NCI-H187 treated with DMSO at 0.1 percent for 48 hours (cell line): ENCODE data around the gene RIOK1.

Experiments used
- DNase-seq: peaks from one replicate; lab custom pipeline; 2025; lab: John Stamatoyannopoulos, UW

Gene RIOK1

DNA sequence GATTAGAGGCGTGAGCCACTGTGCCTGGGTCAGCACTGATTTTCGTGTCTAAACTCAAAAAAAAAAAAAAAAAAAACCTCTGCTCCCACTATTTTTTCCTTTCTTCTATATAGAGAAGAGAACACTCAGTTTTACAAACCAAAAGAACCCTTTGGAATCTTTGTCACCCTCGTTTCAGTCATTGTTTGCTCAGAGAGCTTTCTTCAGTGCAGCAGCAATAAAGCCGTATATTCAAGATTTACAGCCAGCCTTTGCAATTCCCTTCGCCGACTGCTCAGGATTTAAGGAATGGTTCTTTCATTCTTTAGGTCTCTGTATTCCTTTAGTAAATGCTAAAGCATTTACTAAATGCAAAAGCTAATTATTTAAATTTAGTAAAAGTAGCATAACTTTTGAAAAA, 20.1 kb downstream of the RIOK1 start:
- no peak for DNase-seq

DNA sequence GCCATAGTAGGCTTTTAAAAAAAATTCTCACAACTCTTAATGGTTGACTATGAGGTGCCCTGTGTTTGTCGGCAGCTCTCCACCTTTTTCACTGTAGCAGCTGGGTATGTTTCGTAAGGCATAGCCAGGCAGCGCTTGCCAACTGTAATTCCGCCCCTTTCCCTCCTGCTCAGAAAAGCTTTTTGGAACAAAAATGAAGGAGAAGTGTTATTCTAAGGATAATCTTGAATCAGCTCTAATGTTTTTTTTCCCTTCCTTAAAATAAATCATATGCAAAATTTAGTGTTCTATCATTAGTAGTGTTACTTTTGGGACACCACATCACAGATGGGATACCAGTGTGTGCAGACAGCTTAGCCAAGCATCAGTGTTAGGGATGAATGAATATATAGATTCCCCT, 21.2 kb downstream of the RIOK1 start:
- no peak for DNase-seq

DNA sequence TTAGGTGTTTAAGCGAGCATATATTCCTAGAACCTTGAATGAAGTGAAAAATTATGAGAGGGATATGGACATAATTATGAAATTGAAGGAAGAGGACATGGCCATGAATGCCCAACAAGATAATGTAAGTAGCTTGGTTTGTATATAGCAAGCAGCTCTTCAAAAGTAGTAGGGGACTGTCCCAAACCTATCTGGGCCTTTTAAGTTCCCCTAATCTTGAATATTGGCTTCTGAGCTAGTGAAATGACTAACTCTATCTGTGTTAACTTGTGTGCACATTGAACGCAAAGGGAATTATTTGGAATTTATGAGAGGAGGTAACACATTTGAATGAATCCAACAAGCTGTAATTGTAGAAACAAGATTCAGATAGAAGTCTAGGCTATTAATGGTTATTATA, 21.7 kb downstream of the RIOK1 start:
- DNase-seq: no peak

DNA sequence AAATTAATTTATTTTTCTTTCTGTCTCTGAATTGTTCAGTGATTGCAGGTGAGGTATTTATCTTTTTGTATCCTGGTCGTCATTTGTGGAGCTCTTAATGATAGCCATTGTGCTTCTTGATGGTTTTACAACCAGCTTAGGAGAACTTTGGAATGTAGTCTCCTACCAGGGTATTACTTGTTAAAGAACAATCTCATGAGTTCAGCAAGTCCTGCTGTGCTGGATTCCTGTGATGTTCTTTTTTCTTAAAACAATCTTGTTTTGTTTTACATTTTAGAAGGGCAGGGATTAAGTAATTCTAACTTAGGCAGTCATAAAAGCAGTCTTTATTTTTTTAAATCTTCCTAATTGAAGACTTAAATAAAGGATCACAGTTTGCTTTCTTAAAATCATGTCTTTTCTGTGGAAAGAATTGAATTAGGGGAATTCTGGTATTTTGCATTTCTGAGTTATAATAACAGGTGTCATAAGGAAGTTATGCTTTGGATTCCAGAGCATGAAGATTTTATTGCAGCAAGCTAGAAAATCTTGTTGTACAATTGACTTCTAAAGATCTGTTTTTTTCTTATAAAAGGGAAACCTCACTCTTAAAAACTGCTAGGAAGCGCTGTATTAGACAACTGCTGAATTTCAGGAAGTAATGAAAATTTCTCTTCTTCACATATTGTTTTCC, 23.7 kb downstream of the RIOK1 start:
- no peak for DNase-seq

DNA sequence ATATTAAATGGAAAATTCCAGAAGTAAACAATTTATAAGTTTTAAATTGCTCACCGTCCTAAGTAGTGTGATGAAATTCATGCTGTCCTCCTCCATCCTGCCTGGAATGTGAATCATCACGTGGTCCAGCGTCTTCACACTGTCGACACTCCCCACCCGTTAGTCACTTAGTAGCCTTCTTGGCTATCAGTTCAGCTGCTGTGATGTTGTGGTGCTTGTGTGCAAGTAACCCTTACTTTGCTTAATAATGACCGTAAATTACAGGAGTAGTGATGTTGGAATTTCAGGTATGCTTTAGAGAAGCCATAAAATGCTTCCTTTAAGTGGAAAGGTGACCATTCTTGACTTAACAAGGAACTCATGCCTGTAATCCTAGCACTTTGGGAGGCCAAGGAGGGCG, 25.2 kb downstream of the RIOK1 start:
- no peak for DNase-seq

DNA sequence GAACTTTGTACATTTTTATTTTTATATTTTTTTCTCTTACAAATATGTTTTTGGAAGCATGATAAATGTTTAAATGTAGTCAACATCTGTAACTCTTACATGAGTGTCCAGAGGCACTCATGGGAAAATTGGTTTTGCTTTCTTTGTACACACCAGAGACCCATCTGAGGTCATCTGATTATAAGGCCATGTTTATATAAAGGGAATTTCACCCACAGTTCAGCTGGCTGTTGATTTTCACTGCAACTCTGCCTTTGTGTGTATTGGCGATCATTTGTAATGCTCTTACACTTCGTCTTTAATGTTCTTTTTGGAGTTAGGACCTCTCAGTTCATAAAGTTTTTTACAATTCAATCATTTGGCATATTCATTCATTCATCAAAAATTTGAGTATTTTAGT, 28.1 kb downstream of the RIOK1 start:
- no peak for DNase-seq

DNA sequence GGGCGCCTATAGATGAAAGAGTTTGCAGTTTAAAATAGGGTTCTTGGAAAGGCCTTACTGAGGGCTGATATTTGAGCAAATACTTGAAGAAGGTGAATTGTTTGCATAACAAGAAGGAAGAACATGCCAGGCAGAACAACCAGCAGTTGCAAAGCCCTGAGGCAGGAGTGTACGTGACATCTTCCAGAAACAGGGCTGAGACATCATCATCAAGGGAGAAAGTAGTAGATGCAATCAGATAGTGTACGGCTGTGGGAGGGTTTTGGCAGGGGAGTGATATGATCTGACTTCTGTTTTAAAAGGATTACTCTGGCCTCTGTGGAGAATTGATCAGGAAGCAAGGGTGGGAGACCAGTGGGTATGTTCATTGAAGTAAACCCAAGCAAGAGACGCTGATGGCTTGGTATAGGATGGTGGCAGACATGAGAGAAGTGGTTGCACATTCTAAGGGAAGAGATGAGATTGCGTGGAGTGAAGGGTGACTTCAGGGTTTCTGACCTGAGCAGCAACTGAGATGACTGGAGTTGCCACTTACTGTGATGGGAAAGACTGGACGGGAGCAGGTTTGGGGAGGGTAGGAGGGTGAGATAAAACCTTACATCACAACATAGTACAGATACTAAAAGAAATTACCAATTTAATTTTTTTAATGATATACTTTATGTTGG, 28.8 kb downstream of the RIOK1 start:
- DNase-seq: no peak

DNA sequence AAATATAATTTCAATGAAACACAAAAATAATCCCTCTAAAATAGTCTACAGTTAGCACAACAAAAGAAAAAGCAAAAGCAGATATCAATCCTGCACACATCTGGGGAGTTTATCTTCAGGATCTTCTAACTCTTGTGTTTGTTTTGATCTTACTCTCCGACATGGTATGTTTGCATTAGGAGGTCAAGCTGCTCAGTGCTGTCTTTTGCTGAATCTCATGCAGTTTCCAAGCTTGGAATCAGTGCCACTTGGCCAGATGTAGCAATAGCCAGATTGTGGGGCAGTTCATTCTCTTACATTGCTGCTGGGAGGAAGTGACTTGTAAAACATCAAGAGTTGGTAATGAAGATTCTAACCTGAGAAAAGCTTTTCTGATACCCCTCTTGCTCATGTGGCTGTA, 29.5 kb downstream of the RIOK1 start:
- no peak for DNase-seq

DNA sequence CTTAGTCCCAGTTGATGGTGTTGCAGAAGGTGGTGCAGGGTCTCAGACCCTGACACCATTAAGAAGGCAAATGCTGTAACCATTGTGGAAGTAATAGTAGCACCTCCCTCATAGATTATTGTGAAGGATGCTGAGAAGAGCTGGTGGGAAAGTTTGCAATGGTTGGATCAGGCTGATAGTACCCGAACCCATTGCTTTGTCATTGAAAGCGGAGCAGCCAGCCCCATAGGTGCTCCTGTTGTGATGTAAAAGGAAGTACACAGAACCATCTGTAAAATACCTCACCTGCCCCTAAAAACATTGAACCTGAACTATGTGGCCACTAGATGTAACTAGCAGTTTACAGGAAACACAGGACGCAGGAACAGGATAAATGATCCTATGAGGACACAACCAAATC, 31.5 kb downstream of the RIOK1 start:
- no peak for DNase-seq

DNA sequence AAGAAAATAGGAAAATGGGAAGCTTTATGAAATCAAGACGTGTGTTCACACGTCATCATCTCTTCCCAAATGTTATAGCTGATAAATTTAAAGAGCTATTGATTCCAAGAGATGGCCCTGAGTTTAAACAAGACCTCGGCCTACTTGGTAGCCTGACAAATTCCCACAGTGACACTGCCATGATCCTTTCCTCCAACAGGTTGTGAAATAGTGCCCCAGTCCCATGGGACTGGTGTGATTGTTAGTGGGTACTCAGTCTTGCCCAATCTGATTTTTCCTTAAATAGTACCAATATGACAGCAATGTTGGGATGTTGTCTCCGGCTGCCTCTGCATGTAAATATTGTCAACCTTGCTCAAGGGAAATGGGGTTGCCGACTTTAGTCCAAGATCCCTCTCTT, 34.5 kb downstream of the RIOK1 start:
- DNase-seq: no peak

DNA sequence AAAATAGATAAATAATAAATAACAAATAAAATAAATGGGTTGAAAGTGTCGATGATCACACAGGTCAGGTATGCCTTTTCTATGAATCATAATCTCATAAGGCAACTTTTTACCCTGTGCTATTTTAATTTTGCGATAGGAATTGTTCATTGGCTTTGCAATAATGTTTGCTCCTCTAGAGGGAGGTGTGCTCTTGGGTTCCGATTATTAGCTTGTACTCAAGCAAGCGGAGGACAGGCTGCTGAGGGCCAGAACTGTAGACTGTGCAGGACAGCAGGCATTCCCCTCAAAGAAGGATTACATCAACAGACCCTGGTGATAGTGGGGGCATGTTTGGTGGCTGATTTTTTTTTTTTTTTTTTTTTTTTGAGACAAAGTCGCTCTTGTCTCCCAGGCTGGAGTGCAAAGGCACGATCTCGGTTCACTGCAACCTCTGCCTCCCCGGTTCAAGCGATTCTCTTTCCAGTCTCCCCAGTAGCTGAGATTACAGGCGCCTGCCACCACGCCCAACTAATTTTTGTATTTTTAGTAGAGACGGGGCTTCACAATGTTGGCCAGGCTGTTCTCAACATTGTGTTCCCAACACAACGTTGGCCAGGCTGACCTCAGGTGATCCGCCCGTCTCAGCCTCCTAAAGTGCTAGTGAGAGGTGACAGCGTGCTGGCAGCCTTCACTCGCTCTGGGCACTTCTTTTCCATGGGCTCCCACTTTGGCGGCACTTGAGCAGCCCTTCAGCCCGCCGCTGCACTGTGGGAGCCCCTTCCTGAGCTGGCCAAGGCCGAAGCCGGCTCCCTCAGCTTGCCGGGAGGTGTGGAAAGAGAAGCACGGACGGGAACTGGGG, 35.6 kb downstream of the RIOK1 start:
- no peak for DNase-seq

DNA sequence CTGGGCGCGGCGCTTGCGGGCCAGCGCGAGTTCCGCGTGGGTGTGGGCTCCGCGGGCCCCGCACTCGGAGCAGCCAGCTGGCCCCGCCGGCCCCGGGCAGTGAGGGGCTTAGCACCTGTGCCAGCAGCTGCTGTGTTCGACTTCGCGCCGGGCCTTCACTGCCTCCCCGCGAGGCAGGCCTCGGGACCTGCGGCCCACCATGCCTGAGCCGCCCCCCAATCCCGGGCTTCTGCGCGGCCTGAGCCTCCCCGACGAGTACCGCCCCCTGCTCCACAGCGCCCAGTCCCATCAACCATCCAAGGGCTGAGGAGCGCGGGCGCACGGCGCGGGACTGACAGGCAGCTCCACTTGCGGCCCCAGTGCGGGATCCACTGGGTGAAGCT, 36.2 kb downstream of the RIOK1 start:
- no peak for DNase-seq

DNA sequence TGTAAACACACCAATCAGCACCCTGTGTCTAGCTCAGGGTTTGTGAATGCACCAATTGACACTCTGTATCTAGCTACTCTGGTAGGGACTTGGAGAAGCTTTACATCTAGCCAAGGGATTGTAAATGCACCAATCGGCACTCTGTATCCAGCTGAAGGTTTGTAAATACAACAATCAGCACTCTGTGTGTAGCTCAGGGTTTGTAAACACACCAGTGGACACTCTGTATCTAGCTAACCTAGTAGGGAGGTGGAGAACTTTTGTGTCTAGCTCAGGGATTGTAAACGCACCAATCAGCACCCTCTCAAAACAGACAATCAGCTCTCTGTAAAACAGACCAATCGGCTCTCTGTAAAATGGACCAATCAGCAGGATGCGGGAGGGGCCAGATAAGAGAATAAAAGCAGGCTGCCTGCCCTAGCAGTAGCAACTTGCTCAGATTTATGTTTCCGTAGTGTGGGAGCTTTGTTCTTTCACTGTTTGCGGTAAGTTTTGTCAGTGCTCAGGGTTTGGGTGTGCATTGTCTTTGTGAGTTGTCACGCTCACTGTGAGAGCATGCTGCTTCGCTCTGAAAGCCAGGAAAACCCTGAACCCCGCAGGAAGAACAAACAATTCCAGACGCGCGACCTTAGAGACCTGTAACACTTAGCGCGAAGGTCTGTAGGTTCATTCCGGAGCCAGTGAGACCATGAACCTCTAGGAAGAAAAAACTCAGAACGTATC, 37.0 kb downstream of the RIOK1 start:
- no peak for DNase-seq

DNA sequence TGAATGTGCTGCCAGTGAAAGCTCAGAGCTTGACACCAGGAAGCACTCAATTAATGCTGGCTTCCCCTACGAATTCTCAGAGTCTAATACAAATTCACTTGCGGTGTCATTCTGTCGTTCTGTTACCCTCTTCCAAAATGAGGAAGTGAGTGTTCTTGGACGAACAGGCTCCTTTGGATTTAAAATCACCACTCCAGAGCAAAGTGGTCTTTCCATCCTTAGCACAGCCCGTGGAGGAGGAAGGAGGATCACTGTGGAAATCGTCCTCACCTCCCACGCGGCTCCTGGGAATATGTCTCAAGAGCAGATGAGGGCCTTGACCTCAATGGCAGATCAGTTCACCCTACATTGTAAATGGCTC, 41.7 kb downstream of the RIOK1 start:
- no peak for DNase-seq

DNA sequence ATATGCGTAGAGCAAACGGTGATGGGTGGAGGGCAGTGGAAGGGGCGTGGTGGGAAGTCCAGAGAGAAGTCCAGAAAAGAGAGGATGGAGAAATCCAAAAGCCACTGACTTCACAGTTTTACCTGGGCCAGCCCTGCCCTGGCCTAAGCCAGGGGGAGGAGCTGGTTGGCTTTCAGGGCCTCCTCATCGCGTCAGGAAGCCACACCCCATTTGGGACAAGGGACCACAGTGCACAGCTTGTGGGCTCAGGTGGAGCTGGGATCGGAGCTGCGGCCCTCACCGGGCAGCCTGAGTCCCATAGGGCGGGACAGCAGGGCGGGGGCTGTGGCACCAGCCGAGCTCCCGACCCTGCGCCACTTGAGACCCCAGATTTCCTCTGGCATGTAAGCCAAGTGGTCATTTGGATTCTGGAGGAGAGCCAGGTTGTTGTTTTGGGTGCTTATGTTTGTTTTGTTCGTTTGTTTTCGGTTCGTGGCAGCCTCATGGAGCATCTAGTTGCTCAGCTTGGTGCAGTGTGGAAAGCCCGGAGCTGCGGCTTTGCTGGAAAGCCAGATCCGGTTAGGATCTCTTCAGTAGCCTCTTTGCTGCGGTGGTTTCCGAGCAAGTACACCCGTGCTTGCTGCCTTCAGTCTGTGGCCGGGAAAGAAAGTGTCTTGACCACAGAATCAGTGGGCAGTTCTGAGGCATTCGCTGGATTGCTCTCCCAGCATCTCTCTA, 42.2 kb downstream of the RIOK1 start:
- DNase-seq: no peak

DNA sequence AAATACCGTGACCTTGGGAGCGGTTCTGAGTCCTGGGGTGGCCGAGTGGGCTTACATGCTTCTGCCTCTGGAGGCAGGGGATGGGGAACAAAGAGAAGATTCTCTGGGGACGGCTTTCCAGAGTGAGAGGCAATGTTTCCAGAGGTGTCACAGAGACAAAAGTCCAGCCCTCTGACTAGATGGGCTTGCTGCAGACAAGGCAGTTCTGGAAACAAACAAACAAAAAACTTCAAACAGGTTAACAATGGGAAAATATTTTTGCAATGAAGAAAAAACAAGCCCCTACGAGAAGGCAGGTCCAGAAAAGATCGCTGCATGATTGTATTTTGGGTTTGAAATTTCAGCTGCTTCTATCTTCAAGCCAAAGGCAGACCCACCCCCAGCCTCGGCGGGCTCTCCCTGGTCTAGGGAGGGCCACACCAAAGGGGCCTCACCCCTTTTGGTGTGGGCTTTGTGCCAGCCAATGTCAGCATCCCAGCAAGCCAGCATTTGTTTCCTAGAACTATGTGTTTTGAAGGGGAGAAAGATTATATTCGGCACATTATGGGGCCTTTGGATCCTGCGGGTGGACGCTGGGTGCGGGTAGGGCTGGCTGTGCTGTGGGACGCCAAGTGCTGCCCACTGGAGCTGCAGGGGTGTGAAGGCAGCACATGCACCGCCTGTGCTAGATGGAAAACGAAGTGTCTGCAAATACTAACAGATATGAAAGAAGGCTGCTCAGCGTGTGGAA, 42.9 kb downstream of the RIOK1 start:
- DNase-seq: no peak

DNA sequence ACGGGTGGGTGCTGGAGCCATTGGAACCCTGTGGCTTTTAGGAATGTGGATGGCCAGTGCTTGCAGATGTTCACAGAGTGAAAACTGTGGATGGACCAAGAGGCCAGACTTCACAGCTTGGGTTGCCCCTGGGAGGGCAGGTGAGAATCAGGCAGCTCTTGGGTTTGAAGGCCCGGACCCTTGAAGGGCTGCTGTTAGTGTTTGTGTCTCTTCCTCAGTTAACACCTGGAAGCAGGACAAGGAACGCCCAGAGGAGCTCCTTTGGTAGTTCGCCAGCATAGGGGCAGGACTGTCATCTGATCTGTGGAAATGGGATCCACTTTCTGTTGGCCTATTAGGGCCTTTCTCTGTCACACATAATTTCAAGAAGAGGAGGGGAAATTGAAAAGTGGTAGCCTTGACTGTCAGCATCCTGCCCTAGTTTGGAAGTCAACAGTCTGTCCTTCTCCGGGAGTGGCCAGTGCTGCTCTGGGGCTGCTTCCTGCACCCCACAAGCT, 43.6 kb downstream of the RIOK1 start:
- DNase-seq: peak; percentile 17

DNA sequence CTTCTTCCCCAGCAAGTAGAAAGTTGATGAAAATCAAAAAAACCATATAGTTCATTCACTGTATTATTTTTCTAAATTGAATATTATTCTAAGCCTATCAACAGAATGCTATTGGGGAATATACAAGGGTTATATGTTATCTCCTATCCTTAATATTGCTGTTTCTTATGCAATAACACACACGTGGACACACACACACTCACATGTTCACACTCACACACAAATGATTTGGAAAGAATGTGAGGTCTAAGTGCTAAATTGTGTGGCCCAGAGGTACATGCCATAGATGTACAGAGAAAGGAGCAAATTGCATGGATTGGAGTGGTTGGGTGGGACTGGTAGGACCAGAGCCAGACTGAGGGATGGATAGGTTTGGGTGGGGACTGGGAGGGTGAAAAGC, 45.1 kb downstream of the RIOK1 start:
- no peak for DNase-seq

DNA sequence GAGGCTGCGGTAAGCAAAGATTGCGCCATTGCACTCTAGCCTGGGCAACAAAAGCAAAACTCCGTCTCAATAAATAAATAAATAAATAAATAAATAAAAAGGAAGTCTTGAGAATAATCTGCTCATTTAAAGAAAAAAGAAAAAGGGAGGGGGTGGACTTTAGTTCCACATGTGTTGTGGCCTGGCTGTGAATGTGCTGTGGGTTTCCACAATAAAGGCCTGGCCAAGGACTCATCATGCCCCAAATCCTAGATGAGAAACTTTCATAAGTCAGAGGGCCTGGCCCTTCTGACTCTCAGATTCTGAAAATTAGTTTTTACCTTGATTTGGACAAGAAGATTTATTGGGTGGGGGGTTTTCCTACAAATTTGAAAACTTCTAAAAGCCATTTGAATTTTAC, 48.4 kb downstream of the RIOK1 start:
- no peak for DNase-seq

DNA sequence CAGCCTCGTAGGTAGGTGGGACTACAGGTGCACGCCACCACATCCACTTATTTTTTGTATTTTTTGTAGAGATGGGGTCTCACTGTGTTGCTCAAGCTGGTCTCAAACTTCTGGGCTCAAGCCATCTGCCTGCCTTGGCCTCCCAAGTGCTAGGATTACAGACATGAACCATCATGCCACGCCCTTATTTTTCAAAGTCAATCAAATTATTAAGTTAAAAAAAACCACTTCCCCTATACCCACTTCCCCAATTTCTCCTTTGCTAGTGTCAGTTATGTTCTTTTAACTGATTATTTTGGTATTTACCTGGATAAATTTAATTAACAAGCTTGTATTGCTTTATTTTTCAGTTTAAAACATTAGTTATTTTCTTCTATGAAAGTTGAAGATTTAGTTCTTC, 49.6 kb downstream of the RIOK1 start:
- DNase-seq: no peak

DNA sequence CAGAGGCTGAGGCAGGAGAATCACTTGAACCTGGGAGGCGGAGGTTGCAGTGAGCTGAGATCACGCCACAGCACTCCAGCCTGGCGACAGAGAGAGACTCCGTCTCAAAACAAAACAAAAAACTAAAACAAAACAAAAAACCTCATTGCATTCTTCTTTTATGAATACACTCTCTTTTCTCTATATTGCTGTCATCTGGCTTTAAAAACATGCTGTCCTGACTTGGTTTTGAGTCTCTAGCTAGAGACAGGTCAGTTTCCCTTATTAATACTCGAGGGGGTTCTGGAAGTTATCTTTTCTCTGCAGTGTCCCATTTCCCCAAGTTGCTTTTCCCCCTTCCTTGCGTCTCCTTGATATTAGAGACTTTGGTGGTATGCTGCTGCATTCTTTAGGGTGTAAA, 50.9 kb downstream of the RIOK1 start:
- no peak for DNase-seq
